HG03378 (cell line): ENCODE measurements around the gene VSX1.

Experiments
- ATAC-seq: cut with Tn5 transposase; IDR thresholded peaks from one replicate; pipeline ENCODE4 v1.9.1; 2021; ENCODE audit warnings: mild to moderate bottlenecking, moderate library complexity; ENCODE audit not compliant: unreplicated experiment

The VSX1 gene

DNA sequence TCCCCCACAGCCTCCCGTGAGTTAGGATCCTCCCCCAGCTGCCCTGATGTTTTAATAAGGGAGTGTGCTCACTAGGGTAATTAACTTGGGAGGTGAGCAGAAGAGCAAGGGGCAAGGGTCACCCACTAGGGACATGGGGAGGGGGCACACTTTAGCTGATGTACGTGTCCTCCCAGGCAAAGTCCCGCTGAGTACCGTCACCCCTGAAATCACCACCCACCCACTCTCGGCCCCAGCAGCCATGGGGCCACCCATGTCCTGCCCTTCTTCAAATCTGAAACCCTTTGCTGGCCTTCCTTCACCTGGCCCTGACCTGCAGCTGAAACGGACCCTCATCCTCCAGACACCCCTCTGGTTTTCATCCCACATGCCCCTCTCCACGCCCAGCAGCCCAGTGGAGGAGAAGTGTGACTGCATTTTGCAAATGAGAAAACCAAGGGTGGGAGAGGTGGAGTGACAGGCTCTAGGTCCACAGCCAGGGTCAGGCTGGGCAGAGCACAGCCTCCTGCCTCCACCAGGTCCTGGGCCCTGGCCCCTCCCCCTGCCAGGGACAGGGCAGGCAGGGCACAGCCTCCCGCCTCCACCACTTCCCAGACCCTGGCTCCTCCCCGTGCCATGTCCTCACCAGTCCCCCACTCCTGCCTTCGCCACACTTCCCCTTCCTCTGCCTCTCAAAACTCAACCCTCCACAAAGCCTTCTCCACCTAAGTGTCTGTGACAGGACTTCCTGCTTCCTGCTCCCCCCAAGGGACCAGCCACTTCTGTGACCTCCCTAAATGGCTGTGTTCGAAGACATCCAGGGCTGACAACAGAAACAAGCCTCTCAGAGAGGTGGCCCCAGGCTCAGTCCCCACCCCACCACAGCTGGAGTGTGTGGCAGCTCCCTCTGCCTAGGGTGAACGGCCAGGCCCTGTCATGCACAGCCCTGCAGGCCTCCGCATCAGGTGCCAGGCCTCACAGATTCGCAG is 39.1 kb downstream of the VSX1 start:
- ATAC-seq, result peak; percentile 95

DNA sequence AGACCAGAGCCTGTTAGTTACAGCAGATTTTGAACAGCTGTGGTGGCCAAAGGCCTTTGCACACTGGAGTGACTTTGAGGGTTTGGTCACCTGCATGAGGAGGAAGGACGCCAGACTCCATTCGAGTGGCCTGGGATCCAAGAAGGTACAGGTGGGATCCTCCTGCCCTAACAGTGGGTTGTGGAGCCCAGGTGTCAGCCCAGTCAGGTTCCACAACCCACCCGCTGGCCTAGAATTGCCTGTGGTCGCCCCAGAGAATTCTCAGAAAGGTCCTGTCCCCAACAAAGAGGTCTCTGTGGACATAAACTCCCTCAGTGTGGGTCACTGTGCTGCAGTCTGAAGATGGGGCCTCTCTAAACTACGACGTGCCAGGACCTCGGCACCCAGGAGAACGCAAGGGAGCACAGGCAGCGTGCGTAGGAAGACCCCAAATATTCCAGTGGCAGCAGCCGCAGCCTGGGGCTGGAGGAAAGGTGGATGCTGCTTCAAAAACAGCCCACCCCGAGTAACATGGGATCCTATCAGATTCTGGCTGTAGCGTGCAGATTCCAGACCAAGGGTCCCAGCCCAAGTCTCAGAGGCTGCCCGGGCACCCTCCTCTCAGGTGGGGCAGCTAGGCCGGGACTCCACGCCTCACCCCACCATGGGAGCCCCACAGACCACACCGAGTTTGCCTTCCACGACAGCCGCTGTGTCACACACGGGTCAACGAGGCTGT is 40.0 kb downstream of the VSX1 start:
- no peak for ATAC-seq

- no peak for ATAC-seq
These were observed 41.5 kb downstream of the VSX1 start for GRCh38 chr20:25040438-25040831.

- no peak for ATAC-seq
These were observed 42.1 kb downstream of the VSX1 start for GRCh38 chr20:25039697-25040437.

GRCh38 chr20:25038591-25039015 is 43.3 kb downstream of the VSX1 start:
- no peak for ATAC-seq

GRCh38 chr20:25038103-25038410 is 43.9 kb downstream of the VSX1 start:
- ATAC-seq, result no peak

GRCh38 chr20:25037288-25038102 is 44.4 kb downstream of the VSX1 start:
- ATAC-seq, result no peak

GRCh38 chr20:25036331-25036936 is 45.5 kb downstream of the VSX1 start:
- ATAC-seq, result peak; percentile 6

GRCh38 chr20:25035921-25036320 is 46.0 kb downstream of the VSX1 start:
- peak; percentile 47 for ATAC-seq

- no peak for ATAC-seq
These were observed 48.0 kb downstream of the VSX1 start for GRCh38 chr20:25033924-25034300.

- no peak for ATAC-seq
These were observed 48.5 kb downstream of the VSX1 start for GRCh38 chr20:25033265-25033923.

DNA sequence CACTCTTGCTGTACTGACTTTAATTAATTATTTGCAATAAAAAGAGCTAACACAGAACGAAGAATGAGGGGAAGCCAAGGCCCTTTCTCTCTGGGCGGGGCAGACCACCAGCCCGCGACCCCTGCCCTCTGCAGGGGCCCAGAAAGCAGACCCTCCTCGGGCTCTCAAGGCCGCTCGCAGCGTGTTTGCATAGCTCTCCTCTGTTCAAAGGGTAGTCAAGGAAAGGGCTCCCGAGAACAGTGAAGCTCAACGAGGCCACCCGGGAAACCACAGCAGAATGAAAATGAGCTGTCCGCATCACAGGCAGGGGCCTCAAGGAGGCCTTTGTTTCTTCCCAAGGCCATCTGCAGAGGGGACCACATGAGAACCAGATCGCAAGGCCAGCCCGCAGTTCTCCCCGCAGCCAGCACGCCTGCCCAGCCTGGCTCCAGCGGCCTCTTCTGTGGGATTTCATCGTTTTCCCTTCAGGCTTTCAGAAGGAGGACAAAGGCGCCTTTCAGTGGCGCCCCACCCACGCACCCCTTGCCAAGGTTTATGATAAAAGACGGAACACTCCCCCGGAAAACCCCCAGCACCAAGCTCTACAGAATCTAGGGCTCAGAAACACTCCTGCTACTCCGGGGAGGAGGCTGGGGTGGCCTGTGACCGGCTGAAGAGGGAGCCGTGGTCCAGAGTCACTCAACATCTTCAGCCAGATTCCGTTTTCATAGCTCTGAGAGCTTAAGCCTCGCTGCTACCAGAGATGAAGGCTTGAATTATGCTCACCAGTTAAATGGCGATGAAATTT is 49.3 kb downstream of the VSX1 start:
- no peak for ATAC-seq

DNA sequence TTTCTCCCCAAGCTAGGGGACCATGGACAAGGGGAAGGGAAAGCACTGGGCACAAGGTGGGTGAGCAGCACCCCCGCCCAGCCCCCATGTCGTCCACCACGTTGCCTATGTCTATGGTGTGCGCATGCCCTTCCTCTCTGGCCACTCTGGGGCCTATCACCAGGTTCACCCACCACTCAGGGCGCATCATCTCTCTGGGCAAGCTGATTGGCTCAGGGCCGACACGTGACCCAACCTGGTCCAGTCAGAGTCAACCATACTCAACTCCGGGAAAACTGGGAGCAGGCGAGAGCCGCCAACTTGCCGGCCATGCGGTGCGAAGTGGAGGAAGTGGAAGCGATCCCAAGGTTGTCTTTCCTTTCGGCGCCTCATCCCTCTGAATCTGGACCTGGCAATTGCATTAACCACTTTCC is 49.9 kb downstream of the VSX1 start:
- ATAC-seq, result no peak

- no peak for ATAC-seq
These were observed 50.7 kb downstream of the VSX1 start for GRCh38 chr20:25031241-25031640.

DNA sequence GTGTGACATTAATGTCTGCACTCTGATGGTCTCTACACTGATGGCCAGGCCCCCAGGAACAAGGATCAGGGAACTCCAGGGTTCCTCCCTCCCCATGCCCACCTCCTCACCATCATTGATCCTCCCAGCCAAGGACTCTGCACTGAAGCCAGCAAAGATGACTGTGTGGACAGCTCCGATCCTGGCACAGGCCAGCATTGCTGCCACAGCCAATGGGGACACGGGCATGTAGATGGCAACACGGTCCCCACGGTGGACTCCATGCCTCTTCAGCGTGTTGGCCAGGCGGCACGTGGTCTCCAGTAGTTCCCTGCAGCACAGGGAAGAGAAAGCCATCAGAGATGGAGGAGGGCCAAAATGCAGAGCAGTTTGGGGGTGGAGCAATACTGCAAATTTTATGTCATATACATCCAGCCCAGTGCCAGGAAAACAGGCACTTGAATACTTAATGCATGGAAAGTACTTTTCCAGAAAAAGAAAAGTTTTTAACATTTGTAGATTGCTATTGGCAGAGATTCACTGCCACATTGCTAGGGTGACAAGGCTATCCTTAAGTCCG is 51.2 kb downstream of the VSX1 start:
- no peak for ATAC-seq

DNA sequence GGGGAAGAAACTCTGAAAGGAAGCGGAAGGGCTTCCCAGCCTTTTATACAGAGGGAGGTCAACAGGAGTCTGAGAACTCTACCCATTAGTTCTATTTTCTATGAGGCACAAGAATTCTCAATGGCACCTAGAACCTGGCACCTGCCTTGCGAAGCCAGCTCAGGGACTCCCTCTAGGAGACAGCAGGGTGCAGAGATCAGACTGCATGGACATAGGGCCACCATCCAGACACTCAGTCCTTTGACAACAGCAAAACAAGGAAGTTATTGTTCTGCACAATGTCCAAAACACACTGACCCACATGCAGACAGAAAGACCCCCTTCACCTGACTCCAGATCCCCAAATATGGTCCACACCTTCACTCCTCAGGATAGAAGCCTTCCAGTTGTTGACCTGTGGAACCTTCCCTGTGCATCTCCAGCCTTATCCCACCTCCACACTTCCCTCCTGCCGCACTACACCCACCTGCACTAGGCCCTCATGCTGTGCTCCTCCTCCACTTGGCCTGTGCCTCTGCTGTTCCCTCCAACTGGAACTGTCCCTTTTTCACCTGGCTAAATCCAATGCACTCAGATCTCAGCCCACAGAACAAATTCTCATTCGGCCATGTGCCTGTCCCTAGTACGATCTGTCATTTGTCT is 51.8 kb downstream of the VSX1 start:
- no peak for ATAC-seq

DNA sequence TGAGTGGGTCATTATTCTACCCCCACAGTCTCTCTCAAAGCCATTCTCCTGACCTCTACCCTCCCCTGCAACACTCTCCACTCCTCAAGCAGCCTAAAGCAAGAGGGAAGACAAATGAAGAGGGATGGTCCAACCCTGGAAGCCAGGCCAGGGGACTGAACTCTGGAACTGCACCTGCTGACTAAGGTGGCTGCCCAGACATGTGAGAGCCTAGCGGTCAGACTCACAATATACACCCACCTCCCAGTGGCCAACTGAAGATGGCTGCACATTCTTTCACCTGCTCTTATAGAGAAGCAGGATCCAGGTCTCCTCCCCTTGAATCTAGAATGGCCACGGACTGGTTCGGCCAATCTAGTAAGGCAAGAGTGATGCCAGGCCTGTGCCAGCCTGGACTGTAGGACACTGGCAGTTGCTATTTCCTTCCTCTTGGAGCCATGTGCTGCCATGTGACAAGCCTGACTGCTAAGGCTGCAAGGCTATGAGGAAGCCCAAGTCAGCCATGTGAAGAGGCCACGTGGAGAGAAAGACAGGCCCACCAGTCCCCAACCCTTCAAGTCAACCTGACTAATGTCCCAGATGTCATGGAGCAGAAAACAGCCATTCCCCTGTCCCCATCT is 55.8 kb downstream of the VSX1 start:
- ATAC-seq, result no peak
